ENCODE results near the gene IRGQ.

GRCh38 chr19:43584484-43584883, 11.4 kb downstream of the IRGQ start:
- TF ChIP-seq ZNF274 (IDR thresholded peaks at IDR 0.05; ENCODE audit: low read length) = no peak
- TF ChIP-seq ZNF274 (tag by site-specific recombination; IDR thresholded peaks at IDR 0.05; ENCODE audit: borderline replicate concordance) = no peak
- no peak for TF ChIP-seq KLF1 (tag by site-specific recombination; IDR thresholded peaks at IDR 0.05)
- no peak for TF ChIP-seq ZBTB7A (tag by site-specific recombination; IDR thresholded peaks at IDR 0.05; ENCODE audit: low read depth)
- no peak for TF ChIP-seq CTCF (tag by site-specific recombination; IDR thresholded peaks at IDR 0.05)
- no peak for TF ChIP-seq ZBTB11 (tag by site-specific recombination; conservative IDR thresholded peaks at IDR 0.05; ENCODE audit: low read depth)
- no peak for TF ChIP-seq ZEB2 (tag by site-specific recombination; IDR thresholded peaks at IDR 0.05)
- TF ChIP-seq ZNF354C (tag by site-specific recombination; IDR thresholded peaks at IDR 0.05; ENCODE audit: borderline replicate concordance, low read depth) = no peak
